GM19099 (cell line): Measurements from ENCODE around the gene HSD3B2.

Experiments
- POLR2A ChIP-seq: IDR thresholded peaks from 3 replicates; pipeline ENCODE4 v1.6.1; 2011; ENCODE audit warnings: low read depth; ENCODE audit not compliant: insufficient read length; ENCODE audit errors: extremely low read depth

The HSD3B2 gene

DNA sequence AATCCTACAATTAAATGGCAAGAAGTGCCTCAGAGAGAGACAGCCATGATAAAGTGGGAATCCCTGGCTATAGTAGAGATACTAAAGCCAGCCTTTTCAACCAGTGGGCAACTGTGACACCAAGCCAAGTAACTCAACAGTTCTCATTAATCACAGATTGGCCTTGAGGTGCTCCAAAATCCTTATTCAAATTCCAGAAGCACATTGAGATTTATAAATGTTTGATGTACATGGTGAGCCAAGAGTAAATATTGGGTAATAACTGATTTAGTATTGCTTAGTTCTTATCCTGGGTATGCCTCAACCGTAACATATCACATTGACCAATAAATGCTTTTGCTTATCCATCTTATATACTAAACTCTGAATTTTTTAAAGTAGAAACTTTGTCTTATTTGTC is 29.3 kb upstream of the HSD3B2 start:
- TF ChIP-seq POLR2A, result no peak

DNA sequence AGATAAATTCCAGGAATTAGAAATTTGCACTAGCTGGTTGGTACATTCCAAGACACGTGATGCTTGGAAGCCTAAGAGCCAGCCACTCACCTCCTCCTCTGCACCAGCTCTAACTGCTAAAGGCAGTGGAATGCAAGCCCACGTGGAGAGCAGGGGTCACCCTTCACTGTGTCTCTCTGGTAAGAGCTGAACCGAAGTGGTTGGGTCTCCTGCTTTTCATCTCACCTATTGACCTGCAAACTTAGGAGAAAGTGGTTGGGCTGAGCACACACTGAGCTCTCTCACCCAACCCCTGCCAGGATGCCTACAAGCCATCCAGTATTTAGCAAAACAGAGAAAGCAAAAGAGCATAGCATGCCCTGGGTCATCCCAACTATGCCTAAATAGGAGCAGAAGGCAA is 27.1 kb upstream of the HSD3B2 start:
- TF ChIP-seq POLR2A, result no peak

DNA sequence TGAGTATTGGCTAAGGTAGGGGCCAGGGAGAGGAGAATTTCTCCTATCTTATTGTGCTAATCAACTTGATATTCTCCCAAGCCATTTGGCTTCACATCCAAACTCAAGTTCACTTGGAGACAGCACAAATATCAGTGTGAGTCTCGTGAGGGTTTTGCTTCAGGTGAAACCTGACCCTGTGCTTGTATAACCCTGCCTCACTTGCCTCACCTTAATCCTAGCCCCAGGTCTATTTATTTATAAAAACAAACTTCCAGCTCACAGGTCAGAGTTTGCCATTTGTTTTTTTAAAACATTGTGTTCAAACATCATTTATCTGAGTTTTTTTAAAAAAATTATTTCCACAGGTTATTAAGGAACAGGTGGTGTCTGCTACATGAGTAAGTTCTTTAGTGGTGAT is 26.5 kb upstream of the HSD3B2 start:
- no peak for TF ChIP-seq POLR2A

GRCh38 chr1:119390526-119390925 is 24.4 kb upstream of the HSD3B2 start:
- no peak for TF ChIP-seq POLR2A

GRCh38 chr1:119391749-119392148 is 23.2 kb upstream of the HSD3B2 start:
- no peak for TF ChIP-seq POLR2A

DNA sequence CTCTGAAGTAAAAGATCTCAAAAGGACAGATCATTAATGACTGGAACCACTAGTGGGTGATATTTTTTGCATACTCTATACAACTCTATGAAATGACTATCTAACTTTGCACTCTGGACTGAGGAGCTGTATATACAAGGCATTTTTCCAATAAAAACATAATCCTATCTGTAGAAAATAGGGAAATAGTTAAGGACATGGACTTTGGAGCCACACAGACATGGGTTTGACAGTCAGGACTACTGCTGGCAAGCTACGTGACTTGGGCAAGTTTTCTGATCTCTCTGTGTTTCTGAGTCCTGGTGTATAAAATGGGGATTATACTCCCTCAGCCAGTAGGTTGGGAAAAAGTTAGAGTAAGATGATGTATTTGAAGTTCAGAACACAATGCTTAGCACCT is 20.9 kb upstream of the HSD3B2 start:
- TF ChIP-seq POLR2A, result no peak

GRCh38 chr1:119396982-119397381 is 18.0 kb upstream of the HSD3B2 start:
- TF ChIP-seq POLR2A, result no peak

GRCh38 chr1:119397986-119398385 is 17.0 kb upstream of the HSD3B2 start:
- TF ChIP-seq POLR2A, result no peak

- no peak for TF ChIP-seq POLR2A
Measured at GRCh38 chr1:119404736-119405135, 10.2 kb upstream of the HSD3B2 start.

GRCh38 chr1:119409731-119410130 is 5.2 kb upstream of the HSD3B2 start:
- no peak for TF ChIP-seq POLR2A

DNA sequence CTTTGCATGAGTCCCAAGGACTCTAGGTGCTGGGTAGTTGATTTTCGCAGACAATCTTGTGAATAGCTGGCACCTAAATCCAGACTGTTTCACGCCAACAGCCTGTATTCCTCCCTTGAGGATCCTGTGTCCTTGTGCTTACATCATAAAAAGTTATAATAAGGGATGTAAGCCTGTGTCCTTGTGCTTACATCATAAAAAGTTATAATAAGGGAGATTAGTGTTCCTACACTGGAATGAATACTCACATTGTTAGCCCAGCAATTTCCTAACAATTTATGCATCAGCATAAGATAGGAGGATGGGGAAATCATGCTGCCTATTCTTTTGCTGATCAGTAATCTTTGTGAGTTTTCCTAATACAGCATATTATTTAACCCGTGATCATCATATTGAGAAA is 4.0 kb upstream of the HSD3B2 start:
- no peak for TF ChIP-seq POLR2A

DNA sequence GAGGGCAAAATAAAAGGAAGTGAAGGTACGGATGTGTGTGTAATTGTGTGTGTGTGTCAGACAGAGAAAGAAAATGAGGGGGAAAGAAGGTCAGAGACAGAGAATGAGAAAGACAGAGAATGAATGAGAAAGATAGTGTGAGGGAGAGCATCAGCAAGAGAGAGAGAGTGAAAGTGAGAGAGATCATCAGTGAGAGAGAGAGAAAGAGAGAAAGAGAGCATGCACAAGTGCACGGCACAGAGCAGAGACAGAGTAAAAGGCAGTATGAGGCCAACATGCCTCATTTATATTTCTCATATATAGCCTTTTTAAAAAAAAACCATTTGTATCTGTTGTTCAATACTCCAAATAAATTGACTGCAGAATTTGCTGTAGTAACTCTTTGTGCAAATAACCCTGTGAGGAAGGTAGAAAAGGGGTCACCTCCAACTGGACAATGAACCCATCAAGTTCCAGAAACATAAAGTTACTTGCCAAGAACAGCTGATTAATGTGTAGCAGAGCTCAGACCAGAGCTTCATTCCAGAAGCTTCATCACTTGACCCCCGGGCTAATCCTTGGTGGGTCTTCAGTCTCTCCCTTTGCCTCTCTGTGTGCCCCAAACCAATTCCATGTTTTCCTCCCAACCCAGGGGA is 1.2 kb downstream of the HSD3B2 start:
- no peak for TF ChIP-seq POLR2A

GRCh38 chr1:119419109-119419508 is 4.2 kb downstream of the HSD3B2 start:
- TF ChIP-seq POLR2A, result no peak

GRCh38 chr1:119420638-119421037 is 5.7 kb downstream of the HSD3B2 start:
- TF ChIP-seq POLR2A, result no peak

- TF ChIP-seq POLR2A, result no peak
Measured at GRCh38 chr1:119422631-119423030, 7.7 kb downstream of the HSD3B2 start.

- TF ChIP-seq POLR2A, result no peak
Measured at GRCh38 chr1:119428991-119429390, 14.0 kb downstream of the HSD3B2 start.

DNA sequence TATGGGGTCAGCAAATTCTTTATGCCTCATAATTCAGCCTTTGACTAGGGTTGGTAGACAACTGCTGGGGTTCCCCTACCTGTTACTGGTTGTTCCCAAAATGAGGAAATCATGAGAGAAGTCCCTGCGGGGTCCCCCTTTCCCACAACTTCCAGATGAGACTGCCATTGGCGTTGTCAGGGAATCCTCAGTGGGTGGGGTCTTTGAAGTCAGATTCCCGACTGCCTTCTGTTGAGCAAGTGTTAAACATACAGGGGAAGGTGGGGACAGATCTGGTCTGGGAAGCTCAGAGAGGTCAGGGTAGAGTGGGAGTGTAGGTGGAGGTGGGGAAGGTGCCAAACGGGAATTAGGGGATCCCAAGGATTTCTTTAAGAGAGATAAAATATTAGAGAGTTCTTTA is 14.7 kb downstream of the HSD3B2 start:
- TF ChIP-seq POLR2A, result no peak
